Nephron progenitor cell (in vitro differentiated cells): ENCODE measurements around the gene RAPGEF2.

ENCODE experiments used
- DNase-seq: peaks from one replicate; pipeline ENCODE4 v3.0.0; 2021
- H3K27ac Mint-ChIP-seq: 2 replicates; pipeline ENCODE4 v1.8.0; 2021; ENCODE audit warnings: mild to moderate bottlenecking, moderate library complexity, mixed read lengths
- H3K27me3 Mint-ChIP-seq: 2 replicates; pipeline ENCODE4 v1.8.0; 2021; ENCODE audit warnings: mild to moderate bottlenecking, low read depth, mixed read lengths; ENCODE audit not compliant: poor library complexity
- H3K36me3 Mint-ChIP-seq: 2 replicates; pipeline ENCODE4 v1.8.0; 2021; ENCODE audit warnings: low read depth, mixed read lengths
- H3K4me1 Mint-ChIP-seq: 2 replicates; pipeline ENCODE4 v1.8.0; 2021; ENCODE audit warnings: mixed read lengths
- H3K4me3 Mint-ChIP-seq: 2 replicates; pipeline ENCODE4 v1.8.0; 2021; ENCODE audit warnings: mild to moderate bottlenecking, moderate library complexity, mixed read lengths
- H3K9me3 Mint-ChIP-seq: 2 replicates; pipeline ENCODE4 v1.8.0; 2021; ENCODE audit warnings: mild to moderate bottlenecking, moderate library complexity, mixed read lengths
- TF ChIP-seq, protein P1 (sequence below): fragments of 200-600 bp; sonication (generic); IDR thresholded peaks from 2 replicates; pipeline ENCODE4 v1.5.0; 2021; ENCODE audit warnings: antibody characterized with exemption

Gene RAPGEF2

DNA sequence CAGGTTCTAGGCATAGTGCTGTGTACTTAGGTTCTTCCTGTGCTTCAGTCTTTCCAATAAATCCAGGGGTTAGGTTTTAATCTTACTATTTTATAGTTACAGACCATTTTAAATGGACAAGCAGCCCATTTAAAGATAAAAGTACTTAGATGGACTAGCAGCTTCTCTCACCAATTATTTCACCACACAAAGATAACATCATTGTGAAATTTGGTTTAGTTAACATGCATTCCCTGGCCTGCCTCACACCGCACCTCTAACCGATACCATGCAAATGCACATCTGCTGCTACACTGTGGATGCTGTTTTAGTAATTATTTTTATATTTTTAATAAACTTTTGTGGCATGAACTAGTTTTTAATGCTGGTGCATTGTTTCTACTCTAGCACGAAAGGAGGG, 252.6 kb downstream of the RAPGEF2 start:
- H3K4me3 Mint-ChIP-seq = no peak overlapping the region
- peaks cover 21% of the 10 kb centered on the region for H3K4me1 Mint-ChIP-seq
- peaks cover 77% of the 10 kb centered on the region for H3K36me3 Mint-ChIP-seq
- H3K9me3 Mint-ChIP-seq = no peaks in the 10 kb centered on the region
- no peak overlapping the region for H3K27ac Mint-ChIP-seq
- TF ChIP-seq, protein P1, sequence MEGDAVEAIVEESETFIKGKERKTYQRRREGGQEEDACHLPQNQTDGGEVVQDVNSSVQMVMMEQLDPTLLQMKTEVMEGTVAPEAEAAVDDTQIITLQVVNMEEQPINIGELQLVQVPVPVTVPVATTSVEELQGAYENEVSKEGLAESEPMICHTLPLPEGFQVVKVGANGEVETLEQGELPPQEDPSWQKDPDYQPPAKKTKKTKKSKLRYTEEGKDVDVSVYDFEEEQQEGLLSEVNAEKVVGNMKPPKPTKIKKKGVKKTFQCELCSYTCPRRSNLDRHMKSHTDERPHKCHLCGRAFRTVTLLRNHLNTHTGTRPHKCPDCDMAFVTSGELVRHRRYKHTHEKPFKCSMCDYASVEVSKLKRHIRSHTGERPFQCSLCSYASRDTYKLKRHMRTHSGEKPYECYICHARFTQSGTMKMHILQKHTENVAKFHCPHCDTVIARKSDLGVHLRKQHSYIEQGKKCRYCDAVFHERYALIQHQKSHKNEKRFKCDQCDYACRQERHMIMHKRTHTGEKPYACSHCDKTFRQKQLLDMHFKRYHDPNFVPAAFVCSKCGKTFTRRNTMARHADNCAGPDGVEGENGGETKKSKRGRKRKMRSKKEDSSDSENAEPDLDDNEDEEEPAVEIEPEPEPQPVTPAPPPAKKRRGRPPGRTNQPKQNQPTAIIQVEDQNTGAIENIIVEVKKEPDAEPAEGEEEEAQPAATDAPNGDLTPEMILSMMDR = no peak
- H3K27me3 Mint-ChIP-seq = no peaks in the 10 kb centered on the region
- DNase-seq = no peak

- Mint-ChIP-seq H3K27me3 (no peaks in the 10 kb centered on the region), H3K27ac (peak overlapping the region; percentile 59), H3K4me1 (peaks cover 21% of the 10 kb centered on the region), H3K36me3 (peaks cover 81% of the 10 kb centered on the region), H3K9me3 (no peaks in the 10 kb centered on the region), H3K4me3 (no peak overlapping the region)
- TF ChIP-seq, protein P1 = no peak
- DNase-seq = no peak
These were observed 254.5 kb downstream of the RAPGEF2 start for GRCh38 chr4:159357350-159357749.

DNA sequence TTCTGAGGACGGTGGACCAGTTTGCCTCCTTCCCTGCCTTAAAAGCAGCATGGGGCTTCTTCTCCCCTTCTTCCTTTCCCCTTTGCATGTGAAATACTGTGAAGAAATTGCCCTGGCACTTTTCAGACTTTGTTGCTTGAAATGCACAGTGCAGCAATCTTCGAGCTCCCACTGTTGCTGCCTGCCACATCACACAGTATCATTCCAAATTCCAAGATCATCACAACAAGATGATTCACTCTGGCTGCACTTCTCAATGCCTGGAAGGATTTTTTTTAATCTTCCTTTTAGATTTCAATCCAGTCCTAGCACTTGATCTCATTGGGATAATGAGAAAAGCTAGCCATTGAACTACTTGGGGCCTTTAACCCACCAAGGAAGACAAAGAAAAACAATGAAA, 255.3 kb downstream of the RAPGEF2 start:
- Mint-ChIP-seq H3K4me3 (no peak overlapping the region), H3K9me3 (no peaks in the 10 kb centered on the region), H3K36me3 (peaks cover 79% of the 10 kb centered on the region), H3K4me1 (peaks cover 16% of the 10 kb centered on the region), H3K27ac (peak overlapping the region; percentile 43), H3K27me3 (no peaks in the 10 kb centered on the region)
- TF ChIP-seq, protein P1 = no peak
- no peak for DNase-seq

- no peak for DNase-seq
- H3K27ac Mint-ChIP-seq = no peak overlapping the region
- peaks cover 65% of the 10 kb centered on the region for H3K36me3 Mint-ChIP-seq
- H3K27me3 Mint-ChIP-seq = no peaks in the 10 kb centered on the region
- H3K4me1 Mint-ChIP-seq = peaks cover 13% of the 10 kb centered on the region
- no peak overlapping the region for H3K4me3 Mint-ChIP-seq
- H3K9me3 Mint-ChIP-seq = no peaks in the 10 kb centered on the region
- TF ChIP-seq, protein P1 = no peak
These were observed 257.7 kb downstream of the RAPGEF2 start for GRCh38 chr4:159360549-159360948.

DNA sequence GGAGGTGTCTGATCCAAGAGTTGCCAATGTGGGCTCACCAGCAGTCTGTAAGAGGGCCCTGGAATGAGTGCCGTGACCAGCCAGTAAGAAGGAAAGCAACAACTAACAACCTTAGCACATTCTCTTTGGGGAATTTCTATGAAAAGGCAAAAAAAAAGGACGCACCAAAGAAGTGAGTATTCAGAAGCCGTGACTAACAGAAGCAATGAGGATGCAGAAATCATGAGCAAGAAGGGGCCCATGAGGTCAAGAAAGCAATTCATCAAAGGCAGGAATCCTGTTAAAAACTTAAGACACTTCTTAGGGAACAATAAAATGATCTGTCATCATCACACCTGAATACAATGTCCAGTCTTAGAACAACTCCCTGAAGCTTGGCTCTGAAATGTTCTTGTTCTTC, 260.5 kb downstream of the RAPGEF2 start:
- H3K9me3 Mint-ChIP-seq = no peaks in the 10 kb centered on the region
- H3K36me3 Mint-ChIP-seq = peaks cover 44% of the 10 kb centered on the region
- peaks cover 30% of the 10 kb centered on the region for H3K4me1 Mint-ChIP-seq
- peak overlapping the region; percentile 88 for H3K27ac Mint-ChIP-seq
- TF ChIP-seq, protein P1 = no peak
- H3K4me3 Mint-ChIP-seq = peak overlapping the region; percentile 30
- DNase-seq = no peak
- no peaks in the 10 kb centered on the region for H3K27me3 Mint-ChIP-seq

DNA sequence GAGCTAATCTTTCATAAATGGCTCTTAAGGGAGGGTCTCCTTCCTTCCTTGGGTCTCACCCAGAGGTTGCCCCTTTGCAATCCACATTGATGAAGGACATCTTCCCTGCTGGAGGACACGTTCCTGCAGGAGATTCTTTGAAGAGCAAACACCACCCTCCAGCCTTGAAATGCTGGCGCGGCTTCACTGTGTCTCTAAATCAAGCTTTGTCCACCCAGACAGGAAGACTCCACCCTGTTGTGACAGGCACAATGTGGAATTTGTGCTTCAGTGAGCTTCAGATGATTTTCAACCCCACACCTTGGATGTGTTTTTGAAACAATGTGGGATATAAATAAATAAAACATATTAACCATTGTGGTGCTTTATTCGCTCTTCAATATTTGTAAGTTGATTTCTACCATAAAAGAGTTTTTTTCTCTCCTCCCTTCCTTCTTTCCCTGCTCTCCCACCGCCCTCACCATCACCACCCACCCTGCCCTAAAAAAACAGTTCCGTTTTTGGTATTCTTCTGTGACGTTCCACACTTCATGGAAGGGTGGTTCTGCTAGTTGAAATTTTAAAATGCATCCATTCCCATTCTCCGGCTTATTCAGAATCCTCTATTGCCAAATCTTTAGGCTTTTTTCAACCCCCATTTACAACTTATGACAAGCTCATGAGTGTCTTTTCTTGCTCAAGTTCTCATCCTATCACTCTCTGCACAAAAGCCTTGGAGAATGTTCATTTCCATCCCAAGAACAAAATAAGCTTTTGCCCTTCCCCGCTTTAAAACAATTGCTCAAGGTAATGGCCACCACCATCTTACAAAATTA, 264.3 kb downstream of the RAPGEF2 start:
- Mint-ChIP-seq H3K36me3 (peaks cover 21% of the 10 kb centered on the region), H3K4me3 (no peak overlapping the region), H3K27ac (peak overlapping the region; percentile 15), H3K4me1 (peaks cover 30% of the 10 kb centered on the region), H3K9me3 (peaks cover 20% of the 10 kb centered on the region), H3K27me3 (peaks cover 8% of the 10 kb centered on the region)
- no peak for DNase-seq
- TF ChIP-seq, protein P1 = no peak
